Stimulated activated CD8-positive, alpha-beta memory T cell treated with anti-CD3 and anti-CD28 coated beads, Interleukin-2, amount 100 ng/mL, for 1 hour (primary cell): ENCODE results near the gene DNAI4.
"Not testable (repeated sequence)": the region's sequence is repeated elsewhere in the genome, so short reads cannot be mapped to it uniquely, and the experiment has no call there.

ENCODE experiments used
- DNase-seq, 2 donors: peaks; one replicate each; pipeline ENCODE4 v3.0.0-alpha.2; 2020; ENCODE audit warnings: low read depth in 2 of 2

The DNAI4 gene

DNA sequence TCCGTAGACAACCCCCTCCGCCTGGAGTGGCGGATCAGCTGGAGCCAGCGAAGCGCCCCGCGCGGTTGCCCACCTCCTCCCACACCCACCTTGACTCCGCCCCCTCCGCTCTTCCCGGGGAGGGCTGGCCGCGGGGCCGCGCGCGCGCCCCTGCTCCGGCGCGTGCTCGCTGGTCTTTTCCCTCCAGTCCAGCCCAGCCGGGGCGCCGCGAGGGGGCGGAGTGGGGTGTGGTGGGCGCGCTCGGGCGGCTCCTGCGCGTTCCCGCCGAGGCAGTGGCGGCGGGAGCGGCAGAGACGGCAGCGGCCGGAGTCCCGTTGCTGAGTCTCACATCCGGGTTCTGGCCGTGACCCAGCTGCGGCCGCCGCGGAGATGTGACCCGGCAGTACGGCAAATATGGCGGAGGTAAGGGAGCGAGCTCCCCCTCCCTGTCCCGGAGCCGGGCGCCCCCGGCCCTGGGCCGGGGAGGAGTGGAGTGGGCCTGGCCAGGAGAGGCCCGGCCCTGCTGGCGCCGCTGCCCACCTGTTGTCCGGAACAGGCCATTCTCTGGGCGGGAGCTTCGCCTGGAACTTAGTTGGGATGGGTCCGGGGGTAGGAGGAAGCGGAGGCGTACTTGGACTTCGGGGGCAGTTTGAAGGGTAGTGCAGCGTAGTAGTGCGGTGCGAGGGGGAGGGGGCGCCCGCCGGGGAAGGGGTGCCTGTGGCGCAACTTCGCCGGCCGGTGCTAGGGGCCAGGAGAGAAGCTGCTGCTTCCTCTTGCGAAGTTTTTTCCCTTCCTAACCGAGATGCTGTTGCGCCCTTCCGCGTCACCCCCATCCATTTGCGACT is 5.6 kb upstream of the DNAI4 start:
- peak; percentile 89 to 91 for DNase-seq

DNA sequence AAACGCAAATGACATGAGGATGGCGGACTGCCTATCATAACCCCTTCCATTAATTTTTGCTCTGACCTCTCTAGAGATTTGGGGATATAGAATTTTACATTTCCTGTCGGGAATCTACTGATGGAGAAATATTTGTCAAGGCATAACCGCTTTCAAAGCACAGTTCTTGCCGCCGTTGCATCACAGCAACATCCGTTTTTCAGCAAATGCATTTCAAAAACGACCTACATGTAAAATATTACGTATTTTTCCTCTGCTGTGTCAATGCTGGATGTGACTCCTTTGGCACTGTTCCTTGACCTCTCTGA is 5.0 kb upstream of the DNAI4 start:
- no peak for DNase-seq

DNA sequence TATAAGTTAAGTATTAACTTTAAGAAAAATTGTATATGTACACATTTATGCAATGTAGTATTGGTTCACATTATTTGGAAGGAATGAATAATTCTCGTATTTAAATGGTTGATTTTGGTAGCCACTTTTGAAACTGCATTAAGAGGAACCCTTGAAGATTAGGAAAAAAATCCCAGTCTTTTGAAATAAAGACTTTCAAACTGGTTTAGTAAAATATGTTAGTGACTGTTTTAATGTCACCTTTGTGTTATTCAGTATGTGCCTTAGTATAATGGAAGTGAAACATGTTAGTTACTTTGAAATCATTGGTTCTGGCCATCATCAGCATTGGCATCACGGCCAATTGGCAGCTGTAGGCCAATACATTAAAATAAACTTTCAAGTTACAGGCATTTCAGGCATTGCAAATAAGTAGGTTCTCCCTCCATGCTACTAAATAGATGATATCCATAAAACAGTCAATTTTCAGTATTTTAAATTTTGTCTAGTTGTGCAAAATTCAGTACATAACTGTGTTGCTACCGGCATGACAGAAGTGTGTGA is 4.6 kb upstream of the DNAI4 start:
- DNase-seq, result no peak

DNA sequence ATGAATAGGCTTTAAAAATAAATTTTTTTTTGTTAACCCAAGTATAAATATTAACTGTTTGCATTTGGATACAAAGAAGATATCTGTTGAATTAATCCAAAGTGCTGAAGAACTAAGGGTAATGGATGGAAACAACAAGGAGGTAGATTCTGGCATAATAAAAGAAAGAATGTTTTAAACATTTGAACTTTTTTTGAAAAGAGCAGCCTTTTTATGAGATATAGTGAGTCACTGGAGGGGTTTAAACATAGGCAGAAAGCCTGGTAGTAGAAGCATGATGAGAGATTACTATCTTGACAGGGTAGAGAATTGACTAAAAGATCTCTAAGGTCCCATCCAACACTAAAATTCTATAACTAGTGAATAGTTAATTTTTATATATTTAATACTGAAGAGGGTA is 2.9 kb upstream of the DNAI4 start:
- DNase-seq, result no peak

DNA sequence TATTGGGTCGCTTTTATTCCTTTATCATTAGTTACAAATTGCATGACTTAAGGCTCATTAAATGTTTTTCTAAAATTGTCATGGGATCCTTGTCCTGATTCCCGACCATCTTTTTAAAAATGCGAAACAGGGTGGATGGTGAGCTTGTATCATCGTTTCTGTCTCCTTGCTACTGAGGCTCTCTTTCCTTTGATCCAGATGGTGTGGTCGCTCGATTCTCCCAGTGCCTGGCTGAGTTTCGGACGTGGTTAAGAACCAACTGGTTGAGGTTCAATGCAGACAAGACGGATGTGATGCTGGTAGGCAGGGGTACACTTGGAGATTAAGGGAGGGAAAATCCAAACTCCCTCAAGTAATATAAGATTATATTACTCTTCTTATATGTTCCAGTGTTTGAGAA is 1.3 kb upstream of the DNAI4 start:
- DNase-seq, result no peak

DNA sequence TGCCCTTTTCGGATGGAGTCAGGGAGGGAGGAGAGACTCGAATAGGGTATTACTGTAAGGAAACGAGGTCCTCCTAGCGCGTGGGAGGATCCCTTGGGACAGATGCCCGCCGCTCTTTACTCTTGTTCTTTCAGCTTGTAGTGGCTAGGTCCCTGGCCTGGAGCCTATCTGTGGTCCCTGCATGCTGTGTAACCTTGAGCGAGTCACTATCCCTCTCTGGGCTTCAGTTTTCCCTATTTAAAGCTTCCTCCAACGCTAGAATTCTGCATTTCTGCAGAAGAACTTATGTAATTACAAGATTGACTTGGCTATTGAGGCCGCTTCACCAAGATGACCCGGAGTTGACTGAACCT is 878 bp upstream of the DNAI4 start:
- no peak for DNase-seq

DNA sequence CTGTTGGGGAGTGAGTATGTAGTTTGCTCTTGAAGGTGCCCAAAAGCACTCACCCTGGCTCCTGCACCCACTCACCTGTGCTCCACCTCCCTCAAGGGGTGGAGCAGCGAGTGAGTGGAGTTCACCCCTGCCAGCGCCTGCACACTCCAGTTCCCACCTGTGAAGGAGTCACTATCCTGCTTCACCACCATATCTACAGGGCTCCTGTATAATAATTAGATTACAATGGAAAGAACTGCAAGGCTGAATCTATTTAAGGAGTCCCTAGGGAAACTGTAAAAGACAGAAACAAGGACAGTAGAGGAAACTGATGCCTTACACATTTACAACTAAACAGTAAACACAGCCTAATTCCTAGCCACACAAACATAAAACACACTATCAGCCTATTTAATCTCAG is 4.1 kb downstream of the DNAI4 start:
- DNase-seq, result no peak

DNA sequence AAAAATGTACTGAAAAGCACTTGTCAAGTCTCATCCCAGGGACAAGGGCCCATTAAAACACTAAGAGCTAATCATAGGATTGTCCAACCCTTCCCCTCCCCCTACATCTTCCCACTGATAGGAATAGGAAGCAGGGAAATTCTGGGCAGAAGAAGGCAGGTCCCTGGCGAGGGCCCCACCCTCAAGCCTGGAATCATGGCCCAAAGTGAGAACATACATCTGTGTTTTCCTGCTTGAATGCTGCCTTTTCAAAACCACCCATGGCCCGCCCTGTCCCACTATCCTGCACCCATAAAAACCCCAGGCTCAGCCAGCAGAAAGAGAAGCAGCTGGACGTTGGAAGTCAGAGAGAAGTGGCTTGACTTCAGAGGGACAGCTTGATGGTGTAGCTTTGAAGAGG is 4.8 kb downstream of the DNAI4 start:
- DNase-seq, result no peak

DNA sequence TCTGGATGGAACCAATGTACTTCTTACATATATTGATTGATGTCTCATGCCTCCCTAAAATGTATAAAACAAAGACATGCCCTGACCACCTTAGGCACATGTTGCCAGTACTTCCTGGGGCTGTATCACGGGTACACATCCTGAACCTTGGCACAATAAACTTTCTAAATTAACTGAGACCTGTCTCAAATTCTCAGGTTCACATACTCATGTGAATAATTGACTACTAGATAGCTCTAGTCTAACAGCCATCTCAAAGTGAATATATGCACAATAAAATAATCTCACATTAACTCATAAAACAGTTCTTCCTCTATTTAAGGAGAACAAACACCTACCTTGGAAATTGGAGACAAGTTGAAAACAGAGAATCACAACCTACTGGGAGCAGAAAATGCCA is 5.6 kb downstream of the DNAI4 start:
- DNase-seq, result no peak

DNA sequence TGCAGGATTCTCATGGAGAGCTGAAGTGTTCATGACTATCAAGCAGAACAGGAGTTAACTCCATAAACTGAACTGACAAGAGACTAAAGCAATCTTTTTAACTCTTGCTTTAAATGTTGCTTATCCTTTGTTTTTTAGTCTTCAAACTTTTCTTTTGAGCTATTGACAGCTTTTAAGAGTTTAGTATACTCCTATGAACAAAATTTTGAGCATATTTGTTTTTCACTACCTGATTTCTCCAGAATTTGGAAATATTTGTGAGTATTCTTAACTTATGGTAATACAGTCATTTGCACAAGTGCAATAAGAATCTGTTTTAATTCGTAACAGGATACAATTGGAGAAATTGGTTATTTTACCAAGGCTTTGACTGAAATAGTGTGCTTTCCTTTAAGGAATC is 7.2 kb downstream of the DNAI4 start:
- DNase-seq, result no peak

DNA sequence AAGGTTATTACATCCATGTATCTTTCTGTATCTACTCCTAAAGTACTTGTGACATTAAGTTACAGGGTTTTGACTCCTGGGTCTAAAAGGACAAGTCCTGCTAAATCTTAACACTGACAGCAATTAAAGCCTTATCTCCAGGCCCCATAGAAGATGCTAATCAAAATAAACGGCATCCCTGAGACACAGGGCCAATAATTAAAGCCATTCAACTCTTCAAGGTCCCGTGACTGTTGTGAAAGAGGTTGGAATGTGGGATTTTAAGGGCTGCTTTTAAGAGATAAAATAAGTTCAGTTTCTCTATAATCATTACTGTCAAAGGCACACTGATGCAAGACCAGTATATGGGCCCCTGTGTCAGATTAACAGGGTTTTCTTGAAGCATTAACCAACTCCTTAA is 8.3 kb downstream of the DNAI4 start:
- DNase-seq, result no peak

DNA sequence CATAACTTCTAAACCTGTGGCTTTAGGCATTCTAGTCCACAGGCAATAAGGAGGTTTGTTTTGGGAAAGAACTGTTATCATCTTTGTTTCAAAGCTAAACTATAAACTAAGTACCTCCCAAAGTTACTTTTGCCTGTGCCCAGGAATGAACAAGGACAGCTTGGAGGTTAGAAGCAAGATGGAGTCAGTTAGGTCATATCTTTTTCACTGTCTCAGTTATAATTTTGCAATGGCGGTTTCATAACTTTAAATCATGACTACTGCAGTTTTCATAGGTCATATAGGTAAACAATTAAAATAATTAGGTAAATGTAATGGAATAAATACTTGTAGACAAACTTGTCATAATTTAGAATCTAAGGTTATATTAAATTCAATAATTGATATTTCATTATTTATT is 9.5 kb downstream of the DNAI4 start:
- DNase-seq, result not testable (repeated sequence)

DNA sequence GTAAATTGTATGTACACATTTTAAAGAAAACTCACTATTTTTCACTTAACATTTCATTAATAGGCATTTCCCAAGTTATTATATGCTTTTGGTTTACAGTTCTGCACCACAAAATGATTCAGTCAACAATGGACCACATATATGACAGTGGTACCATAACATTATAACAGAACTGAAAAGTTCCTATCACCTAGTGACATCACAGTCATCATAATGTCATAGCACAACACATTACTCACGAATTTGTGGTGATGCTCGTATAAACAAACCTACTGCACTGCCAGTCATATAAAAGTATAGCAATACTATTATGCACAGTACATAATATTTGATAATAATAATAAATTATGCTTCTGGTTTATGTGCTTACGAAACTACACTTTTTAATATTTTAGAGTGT is 30.9 kb downstream of the DNAI4 start:
- no peak for DNase-seq

DNA sequence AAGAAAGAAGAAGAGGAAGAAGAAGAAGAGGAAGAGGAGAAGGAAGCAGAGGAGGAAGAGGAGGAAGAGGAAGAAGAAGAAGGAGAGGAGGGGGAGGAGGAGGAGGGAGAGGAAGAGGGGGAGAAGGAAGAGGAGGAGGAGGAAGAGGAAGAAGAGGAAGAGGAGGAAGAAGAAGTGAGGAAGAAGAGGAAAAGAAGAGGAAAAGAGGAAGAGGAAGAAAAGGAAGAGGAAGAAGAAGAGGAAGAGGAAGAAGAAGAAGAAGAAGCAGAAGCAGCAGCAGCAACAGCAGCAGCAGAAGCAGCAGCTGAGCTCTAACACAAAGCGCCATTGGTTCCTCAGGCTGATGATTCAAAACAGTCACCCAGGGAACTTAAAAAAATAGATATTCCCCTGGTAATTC is 34.0 kb downstream of the DNAI4 start:
- DNase-seq, result no peak

DNA sequence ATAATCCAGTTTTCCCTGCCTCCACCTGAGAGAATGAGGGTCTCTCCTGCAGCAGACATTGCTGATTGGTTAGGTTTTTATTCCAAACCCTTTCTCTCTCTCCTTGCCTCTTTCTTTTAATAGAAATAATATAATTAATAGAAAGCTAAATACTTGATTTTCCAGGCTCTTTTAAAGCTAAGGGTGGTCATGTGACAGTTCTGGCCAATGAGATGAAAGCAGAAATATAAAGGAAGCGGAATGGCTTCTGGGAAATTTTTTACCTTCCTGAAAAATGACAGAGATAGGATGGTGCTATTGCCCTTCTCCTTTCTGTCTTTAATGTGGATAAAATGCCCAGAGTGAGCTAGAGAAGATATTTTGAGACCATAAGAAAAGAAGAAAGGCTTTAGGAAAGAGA is 35.6 kb downstream of the DNAI4 start:
- no peak for DNase-seq

DNA sequence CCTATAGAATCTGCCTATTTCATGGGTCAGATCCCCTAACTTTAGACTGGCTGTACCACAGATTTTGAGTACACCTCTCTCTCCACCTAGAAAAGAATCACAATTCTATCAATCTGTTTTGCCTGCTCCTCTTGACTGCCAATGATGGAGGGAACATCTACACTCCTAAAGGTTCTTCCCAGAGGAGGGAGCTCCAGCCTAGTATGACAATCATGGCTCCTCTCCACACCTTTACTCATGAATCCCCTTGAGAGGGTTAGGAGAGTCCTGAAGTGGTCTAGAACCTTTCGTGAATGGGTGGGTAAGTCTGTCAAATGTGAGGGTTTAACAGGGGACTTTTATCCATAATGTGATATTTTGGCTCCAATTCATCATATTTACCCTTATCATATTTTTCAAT is 48.0 kb downstream of the DNAI4 start:
- DNase-seq, result no peak

DNA sequence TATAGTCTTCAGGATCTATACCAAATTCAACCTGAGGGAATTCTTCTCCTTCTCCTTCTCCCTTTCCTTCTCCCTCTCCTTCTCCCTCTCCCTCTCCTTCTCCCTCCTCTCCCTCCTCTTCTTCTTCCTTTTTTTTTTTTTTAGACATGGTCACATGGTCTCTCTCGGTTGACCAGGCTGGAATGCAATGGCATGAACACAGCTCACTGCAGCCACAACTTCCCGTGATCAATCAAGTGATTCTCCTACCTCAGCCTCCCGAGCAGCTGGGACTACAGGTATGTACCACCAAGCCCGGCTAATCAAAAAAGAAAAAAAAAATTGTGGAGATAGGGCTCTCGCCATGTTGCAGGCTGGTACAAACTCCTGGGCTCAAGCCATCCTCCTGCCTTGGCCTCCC is 51.5 kb downstream of the DNAI4 start:
- no peak for DNase-seq

DNA sequence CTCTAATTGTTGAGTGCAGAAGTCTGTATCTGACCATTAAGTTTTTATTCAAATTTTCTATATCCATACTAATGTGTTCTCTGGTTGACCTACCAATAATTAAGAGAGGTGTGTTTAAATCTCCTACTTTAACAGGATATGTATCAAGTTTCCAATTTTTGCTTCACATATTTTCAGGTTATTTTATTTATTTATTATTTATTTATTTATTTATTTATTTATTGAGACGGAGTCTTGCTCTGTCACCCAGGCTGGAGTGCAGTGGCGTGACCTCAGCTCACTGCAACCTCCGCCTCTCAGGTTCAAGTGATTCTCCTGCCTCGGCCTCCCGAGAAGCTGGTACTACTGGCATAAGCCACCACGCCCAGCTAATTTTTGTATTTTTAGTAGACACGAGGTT is 52.6 kb downstream of the DNAI4 start:
- DNase-seq, result not testable (repeated sequence)

DNA sequence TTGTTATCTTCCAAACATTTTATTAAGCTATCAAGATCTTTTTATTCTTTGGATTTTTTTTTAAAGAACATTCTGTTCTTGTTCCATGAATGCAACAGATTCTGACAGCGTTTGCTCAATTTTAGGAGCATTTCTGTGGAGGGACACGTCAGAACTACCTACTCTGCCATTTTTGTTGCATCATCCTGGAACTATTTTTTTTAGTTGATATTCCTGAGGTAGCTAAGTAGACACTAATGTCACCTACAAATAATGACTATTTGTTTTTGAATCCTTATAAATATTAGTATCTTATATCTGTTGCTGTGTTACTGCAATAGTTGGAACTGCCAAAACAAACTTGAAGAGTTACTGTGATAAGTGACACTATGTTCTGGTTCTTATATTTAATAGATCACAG is 57.2 kb downstream of the DNAI4 start:
- no peak for DNase-seq

DNA sequence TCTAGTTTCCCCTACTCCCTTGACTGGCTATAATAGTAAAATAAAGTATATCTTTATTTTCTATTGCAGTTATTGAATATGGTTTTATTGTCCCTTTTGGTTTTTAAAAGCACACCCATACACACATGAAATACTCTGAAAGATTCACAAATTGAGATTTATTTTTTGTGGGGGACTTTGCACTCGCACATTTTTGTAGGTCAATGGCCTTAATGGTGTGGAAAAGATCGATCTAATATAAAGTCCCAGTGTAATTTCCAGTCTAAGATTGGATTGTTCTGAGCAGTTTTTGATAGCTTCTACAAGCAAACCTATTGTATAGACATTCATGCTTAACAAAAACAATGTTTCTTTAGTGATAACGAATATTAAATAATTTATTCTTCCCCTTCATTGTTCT is 64.1 kb downstream of the DNAI4 start:
- DNase-seq, result no peak

DNA sequence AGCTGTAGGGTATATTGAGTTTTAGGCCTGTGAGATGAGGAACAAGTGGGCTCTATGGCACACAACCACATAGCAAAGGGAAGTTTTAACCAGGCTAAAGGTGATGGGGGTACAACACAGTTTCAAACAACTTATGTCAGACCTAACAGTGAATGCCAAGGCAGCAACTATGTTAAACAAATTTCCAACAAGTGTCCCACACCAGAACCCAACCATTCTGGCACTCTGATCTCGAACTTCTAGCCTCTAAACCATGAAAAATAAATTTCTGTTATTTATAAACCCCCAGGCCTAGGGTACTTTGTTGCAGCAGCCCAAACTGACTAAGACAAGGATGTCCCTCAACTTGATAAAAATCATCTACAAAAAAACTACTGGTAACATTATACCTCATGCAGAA is 71.3 kb downstream of the DNAI4 start:
- no peak for DNase-seq

DNA sequence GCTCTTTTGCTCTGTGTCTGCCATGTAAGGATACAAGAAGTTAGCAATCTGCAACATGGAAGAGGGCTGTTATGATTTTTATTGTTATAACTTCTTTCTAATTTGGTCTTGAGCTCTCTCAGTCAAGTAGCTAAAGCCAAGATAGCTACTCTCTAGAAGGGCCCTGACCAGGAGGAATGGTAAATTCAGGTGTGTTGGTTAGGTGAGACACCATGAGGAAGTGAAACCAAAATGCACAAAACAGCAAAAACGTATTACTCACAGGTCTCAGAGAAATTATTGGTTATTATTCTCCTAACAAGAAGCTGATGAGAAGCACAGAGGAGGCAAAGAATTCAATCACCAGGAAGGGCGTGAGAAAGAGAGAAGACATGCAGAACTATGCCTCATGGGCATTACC is 71.8 kb downstream of the DNAI4 start:
- DNase-seq, result no peak

DNA sequence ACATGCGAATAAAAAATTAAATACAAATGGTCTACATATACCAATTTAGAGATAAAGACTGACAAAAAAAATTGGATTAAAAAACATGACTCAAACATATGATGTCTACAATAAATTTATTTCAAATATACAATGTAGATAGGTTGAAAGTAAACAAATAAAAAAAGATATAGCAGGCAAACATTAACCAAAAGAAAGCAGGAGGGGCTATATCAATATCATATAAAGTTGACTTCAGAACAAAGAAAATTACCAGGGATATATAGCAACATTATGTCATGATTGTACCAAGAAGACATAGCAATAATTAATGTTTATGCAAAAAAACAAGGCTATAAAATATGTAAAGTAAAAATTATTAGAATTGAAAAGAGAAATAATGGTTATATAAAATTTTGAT is 73.7 kb downstream of the DNAI4 start:
- no peak for DNase-seq

DNA sequence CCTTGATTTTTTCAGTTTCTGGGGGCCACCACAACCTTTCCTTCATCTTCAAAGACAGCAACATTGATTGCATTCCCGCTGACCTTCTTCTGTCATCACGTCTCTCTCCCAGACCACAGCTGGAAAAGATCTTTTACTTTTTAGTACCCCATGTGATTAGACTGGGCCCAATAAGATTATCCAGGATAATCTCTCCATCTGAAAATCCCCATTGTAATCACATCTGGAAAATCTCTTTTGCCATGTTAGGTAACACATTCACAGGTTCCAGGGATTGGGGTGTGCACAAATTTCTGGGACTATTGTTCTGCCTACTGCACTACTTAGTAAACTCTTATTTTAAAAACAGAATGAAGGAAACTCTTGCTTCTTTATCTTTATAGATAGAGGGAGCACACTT is 76.5 kb downstream of the DNAI4 start:
- no peak for DNase-seq
